CD14-positive monocyte (primary cell): ENCODE data around the gene PSG2. TPM values are rescaled to one million over a fixed set of nuclear protein-coding genes. Genes with fewer than 3 reads are reported as not detected.
"Not testable (repeated sequence)": the region's sequence is repeated elsewhere in the genome, so short reads cannot be mapped to it uniquely, and the experiment has no call there.

Experiments used
- DNase-seq, 3 donors: peaks; one replicate each; pipeline ENCODE4 v3.0.0-alpha.2; 2011 to 2022
- H2AFZ ChIP-seq: 2 replicates; pipeline ENCODE4 v1.6.0; 2012; ENCODE audit warnings: mild to moderate bottlenecking, low read depth, low read length, inconsistent platforms; ENCODE audit not compliant: insufficient read depth, poor library complexity, severe bottlenecking
- H3K27ac ChIP-seq, 2 donors: 1 replicate in 1 of 2; 2 replicates in 1 of 2; pipeline ENCODE4 v1.5.1; 2012 to 2013; ENCODE audit warnings: low read length in 2 of 2, control low read depth in 1 of 2, inconsistent platforms in 1 of 2, low read depth in 1 of 2, mild to moderate bottlenecking in 1 of 2
- H3K27me3 ChIP-seq, 2 donors: one replicate each; pipeline versions ENCODE4 v1.6.0 to v1.6.1; 2011 to 2013; ENCODE audit warnings: low read length in 2 of 2; ENCODE audit not compliant: control insufficient read depth in 2 of 2, insufficient read depth in 2 of 2
- H3K36me3 ChIP-seq, 2 donors: replicated peaks in 1 of 2; 1 replicate in 1 of 2; 2 replicates in 1 of 2; pipeline versions ENCODE4 v1.5.1 to v1.6.1; 2012 to 2013; ENCODE audit warnings: low read length in 2 of 2, control low read depth in 1 of 2, inconsistent platforms in 1 of 2, mild to moderate bottlenecking in 1 of 2; ENCODE audit not compliant: insufficient read depth in 2 of 2, control insufficient read depth in 1 of 2
- H3K4me1 ChIP-seq, 2 donors: 1 replicate in 1 of 2; 2 replicates in 1 of 2; pipeline versions ENCODE4 v1.5.1 to v1.6.1; 2012 to 2013; ENCODE audit warnings: low read length in 2 of 2, control low read depth in 1 of 2, inconsistent platforms in 1 of 2, mild to moderate bottlenecking in 1 of 2, moderate library complexity in 1 of 2; ENCODE audit not compliant: insufficient read depth in 2 of 2, control insufficient read depth in 1 of 2
- H3K4me2 ChIP-seq: replicated peaks from 2 replicates; pipeline ENCODE3; 2012; ENCODE audit warnings: low read length, moderate library complexity, mild to moderate bottlenecking; ENCODE audit not compliant: poor library complexity, severe bottlenecking; ENCODE audit errors: extremely low read depth
- H3K4me3 ChIP-seq, 3 experiments: fragments of 200-600 bp in 1 of 3; sonication (generic) in 1 of 3; replicated peaks in 1 of 3; 1 replicate in 2 of 3; 2 replicates in 1 of 3; pipeline ENCODE4 v1.5.1; 2011 to 2013; ENCODE audit warnings: low read length in 3 of 3, mild to moderate bottlenecking in 3 of 3, control low read depth in 2 of 3, low read depth in 2 of 3, inconsistent platforms in 1 of 3, moderate library complexity in 1 of 3
- H3K79me2 ChIP-seq: 2 replicates; pipeline ENCODE4 v1.6.0; 2012; ENCODE audit warnings: mild to moderate bottlenecking, control low read depth, inconsistent platforms, low read length, moderate library complexity; ENCODE audit not compliant: insufficient read depth
- H3K9ac ChIP-seq: 2 replicates; pipeline ENCODE4 v1.6.0; 2017; ENCODE audit warnings: low read length, mild to moderate bottlenecking; ENCODE audit not compliant: insufficient read depth, poor library complexity, severe bottlenecking
- H3K9me3 ChIP-seq, 2 donors: replicated peaks in 1 of 2; 1 replicate in 1 of 2; 2 replicates in 1 of 2; pipeline versions ENCODE4 v1.5.1 to v1.6.1; 2012 to 2013; ENCODE audit warnings: low read length in 2 of 2, control low read depth in 1 of 2; ENCODE audit not compliant: control insufficient read depth in 1 of 2, insufficient read depth in 1 of 2
- H4K20me1 ChIP-seq: 2 replicates; pipeline ENCODE4 v1.6.0; 2012; ENCODE audit warnings: mild to moderate bottlenecking, low read length, control low read depth, moderate library complexity; ENCODE audit not compliant: insufficient read depth
- H3K27ac Mint-ChIP-seq, 7 donors: one replicate each; pipeline ENCODE4 v1.8.0; 2020; ENCODE audit warnings: mild to moderate bottlenecking in 7 of 7, mixed read lengths in 7 of 7, moderate library complexity in 6 of 7, inconsistent platforms in 2 of 7
- H3K27me3 Mint-ChIP-seq, 3 donors: one replicate each; pipeline ENCODE4 v1.8.0; 2021 to 2022; ENCODE audit warnings: low read depth in 3 of 3, mild to moderate bottlenecking in 3 of 3, mixed read lengths in 3 of 3, moderate library complexity in 3 of 3, inconsistent platforms in 1 of 3
- H3K36me3 Mint-ChIP-seq, 2 donors: one replicate each; pipeline ENCODE4 v1.8.0; 2020; ENCODE audit warnings: mixed read lengths in 2 of 2, inconsistent platforms in 1 of 2, mild to moderate bottlenecking in 1 of 2
- H3K4me1 Mint-ChIP-seq: one replicate; pipeline ENCODE4 v1.8.0; 2020; ENCODE audit warnings: mild to moderate bottlenecking, mixed read lengths
- H3K4me3 Mint-ChIP-seq, 2 donors: one replicate each; pipeline ENCODE4 v1.8.0; 2020; ENCODE audit warnings: mild to moderate bottlenecking in 2 of 2, mixed read lengths in 2 of 2, moderate library complexity in 1 of 2
- H3K9me3 Mint-ChIP-seq, 7 donors: one replicate each; pipeline ENCODE4 v1.8.0; 2020 to 2022; ENCODE audit warnings: mixed read lengths in 7 of 7, mild to moderate bottlenecking in 6 of 7, moderate library complexity in 6 of 7, inconsistent platforms in 2 of 7
- WGBS: methylation state at CpG from one replicate; pipeline ENCODE4 v1.1.5; 2013; ENCODE audit warnings: missing lambda C conversion rate; ENCODE audit not compliant: insufficient coverage; 5-methylcytosine and 5-hydroxymethylcytosine counted together
- intact Hi-C, 2 donors: fragments of 100-400 bp; cut with micrococcal nuclease; formaldehyde crosslinking; loops; one replicate each; pipeline versions ENCODE4 v1.15.0 to v1.15.1; 2023
- polyA plus RNA-seq, 3 donors: library from polyadenylated mRNA; depleted of rRNA in 1 of 3; unstranded in 2 of 3; stranded (reverse) in 1 of 3; fragments of 300-500 nt in 2 of 3; fragments of >200 nt in 1 of 3; fragmentation: Illumina TruSeq in 2 of 3; gene quantifications; 1 replicate in 2 of 3; 2 replicates in 1 of 3; pipeline ENCODE4 v1.2.3, GENCODE V29; 2012 to 2021
- TF ChIP-seq, protein P1 (sequence below): fragments of 200-600 bp; IDR thresholded peaks from one replicate; pipeline ENCODE4 v1.8.0; 2022; ENCODE audit warnings: antibody characterized with exemption, mild to moderate bottlenecking

The PSG2 gene
- polyA plus RNA-seq, 3 donors: not detected

DNA sequence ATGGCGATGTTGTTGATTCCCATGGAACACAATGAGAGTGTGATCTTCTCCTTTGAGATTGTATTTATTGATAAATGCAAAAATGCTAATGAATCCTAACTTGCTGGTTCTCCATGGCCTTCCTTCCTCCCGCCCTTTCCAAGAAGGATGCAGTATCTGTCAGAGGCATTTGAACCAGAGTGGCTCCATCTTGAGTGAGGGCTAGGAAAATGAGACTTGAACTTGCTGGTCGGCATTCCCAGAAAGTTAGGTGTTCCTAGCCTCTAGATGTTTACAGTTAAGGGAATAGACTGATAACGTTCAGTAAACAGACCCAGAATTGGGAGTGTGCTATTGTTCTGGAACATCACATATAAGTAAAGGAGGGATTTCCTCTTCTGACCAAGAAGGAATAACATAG lies 44.2 kb upstream of the PSG2 start:
- no peak overlapping the region for H3K9ac ChIP-seq
- no peak overlapping the region for H3K4me3 Mint-ChIP-seq
- no peaks in the 10 kb centered on the region for H3K27me3 ChIP-seq
- H2AFZ ChIP-seq: no peak overlapping the region
- 100% methylated on average over 2 of the region's 4 CpGs for WGBS
- no peaks in the 10 kb centered on the region for H3K4me1 Mint-ChIP-seq
- no peak overlapping the region for H3K27ac Mint-ChIP-seq
- no peaks in the 10 kb centered on the region for H3K4me1 ChIP-seq
- H3K9me3 ChIP-seq: peaks cover 0 to 6% of the 10 kb centered on the region in 2 donors
- peaks cover 0 to 2% (median 2%) of the 10 kb centered on the region in 3 donors for H3K27me3 Mint-ChIP-seq
- H3K4me3 ChIP-seq: no peak overlapping the region
- H3K27ac ChIP-seq: no peak overlapping the region
- H3K36me3 Mint-ChIP-seq: no peaks in the 10 kb centered on the region
- TF ChIP-seq, protein P1, sequence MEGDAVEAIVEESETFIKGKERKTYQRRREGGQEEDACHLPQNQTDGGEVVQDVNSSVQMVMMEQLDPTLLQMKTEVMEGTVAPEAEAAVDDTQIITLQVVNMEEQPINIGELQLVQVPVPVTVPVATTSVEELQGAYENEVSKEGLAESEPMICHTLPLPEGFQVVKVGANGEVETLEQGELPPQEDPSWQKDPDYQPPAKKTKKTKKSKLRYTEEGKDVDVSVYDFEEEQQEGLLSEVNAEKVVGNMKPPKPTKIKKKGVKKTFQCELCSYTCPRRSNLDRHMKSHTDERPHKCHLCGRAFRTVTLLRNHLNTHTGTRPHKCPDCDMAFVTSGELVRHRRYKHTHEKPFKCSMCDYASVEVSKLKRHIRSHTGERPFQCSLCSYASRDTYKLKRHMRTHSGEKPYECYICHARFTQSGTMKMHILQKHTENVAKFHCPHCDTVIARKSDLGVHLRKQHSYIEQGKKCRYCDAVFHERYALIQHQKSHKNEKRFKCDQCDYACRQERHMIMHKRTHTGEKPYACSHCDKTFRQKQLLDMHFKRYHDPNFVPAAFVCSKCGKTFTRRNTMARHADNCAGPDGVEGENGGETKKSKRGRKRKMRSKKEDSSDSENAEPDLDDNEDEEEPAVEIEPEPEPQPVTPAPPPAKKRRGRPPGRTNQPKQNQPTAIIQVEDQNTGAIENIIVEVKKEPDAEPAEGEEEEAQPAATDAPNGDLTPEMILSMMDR: no peak
- DNase-seq: no peak
- H3K79me2 ChIP-seq: no peaks in the 10 kb centered on the region
- H3K4me2 ChIP-seq: no peak overlapping the region
- intact Hi-C loops: no loop called here
- H3K9me3 Mint-ChIP-seq: peaks cover 0 to 16% (median 11%) of the 10 kb centered on the region in 7 donors
- no peaks in the 10 kb centered on the region for H4K20me1 ChIP-seq
- H3K36me3 ChIP-seq: no peaks in the 10 kb centered on the region

DNA sequence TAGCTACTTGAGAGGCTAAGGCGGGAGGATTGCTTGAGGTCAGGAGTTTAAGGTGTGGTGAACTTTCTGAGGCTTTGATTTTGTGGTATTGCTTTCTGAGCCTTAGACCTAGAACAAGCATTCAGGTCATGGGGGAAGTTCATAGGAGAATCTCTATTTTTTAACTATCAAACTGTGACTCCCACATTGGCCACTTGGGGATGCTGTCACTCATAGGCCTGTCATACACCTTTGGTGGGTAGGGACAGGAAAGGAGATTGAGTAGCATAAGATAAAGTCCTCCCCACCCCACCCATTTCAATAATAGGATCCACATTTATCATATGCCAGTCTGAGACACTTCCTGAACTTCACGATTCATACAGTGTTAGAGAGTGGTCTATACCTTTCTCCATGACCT lies 41.9 kb upstream of the PSG2 start:
- no peaks in the 10 kb centered on the region for H4K20me1 ChIP-seq
- Mint-ChIP-seq H3K4me1 (no peaks in the 10 kb centered on the region), H3K27me3 (peaks cover 0 to 2% (median 2%) of the 10 kb centered on the region in 3 donors), H3K27ac (no peak overlapping the region), H3K36me3 (no peaks in the 10 kb centered on the region), H3K9me3 (peaks cover 0 to 19% (median 11%) of the 10 kb centered on the region in 7 donors), H3K4me3 (no peak overlapping the region)
- no peak overlapping the region for H3K9ac ChIP-seq
- H3K27me3 ChIP-seq: no peaks in the 10 kb centered on the region
- H3K27ac ChIP-seq: no peak overlapping the region
- no peak overlapping the region for H2AFZ ChIP-seq
- H3K4me1 ChIP-seq: no peaks in the 10 kb centered on the region
- WGBS: no CpG with 5 or more reads among the region's 2 CpGs
- H3K9me3 ChIP-seq: peaks cover 0 to 7% of the 10 kb centered on the region in 2 donors
- no peak for DNase-seq
- TF ChIP-seq, protein P1: no peak
- intact Hi-C loops: no loop called here
- no peak overlapping the region for H3K4me3 ChIP-seq
- H3K79me2 ChIP-seq: no peaks in the 10 kb centered on the region
- H3K36me3 ChIP-seq: no peaks in the 10 kb centered on the region
- H3K4me2 ChIP-seq: no peak overlapping the region

GRCh38 chr19:43120433-43121026 lies 38.0 kb upstream of the PSG2 start:
- peaks cover 2 to 30% (median 9%) of the 10 kb centered on the region in 7 donors for H3K9me3 Mint-ChIP-seq
- H3K4me2 ChIP-seq, intact Hi-C loops, H4K20me1 ChIP-seq, H3K36me3 Mint-ChIP-seq, DNase-seq, H3K4me3 Mint-ChIP-seq, H3K27ac Mint-ChIP-seq, H3K27ac ChIP-seq, H3K4me1 ChIP-seq, H3K9ac ChIP-seq, H3K27me3 Mint-ChIP-seq, H3K4me1 Mint-ChIP-seq, H3K36me3 ChIP-seq, H3K9me3 ChIP-seq, H3K4me3 ChIP-seq, H3K27me3 ChIP-seq, H3K79me2 ChIP-seq, H2AFZ ChIP-seq: not testable (repeated sequence)
- 90% methylated on average over 9 of the region's 11 CpGs for WGBS
